MCF 10A (cell line): Measurements from ENCODE around the gene FGF23. TPM values are rescaled to one million over a fixed set of nuclear protein-coding genes. Genes with fewer than 3 reads are reported as not detected.

Experiments
- BruUV-seq: library from RNA; stranded (reverse); fragments of 400-500 nt; replicated peaks from 2 replicates; lab custom pipeline; 2021; lab: Mats Ljungman, UMichigan
- CTCF ChIA-PET: fragments of 300-600 bp; sonication (Branson Sonifier 250); formaldehyde crosslinking; extraction: SDS; loops from one replicate; lab custom pipeline; 2021; ENCODE audit warnings: antibody characterized with exemption, inconsistent platforms; lab: Yijun Ruan, JAX
- POLR2A ChIA-PET: fragments of 300-600, 350-650 bp; sonication (Branson Sonifier 250); formaldehyde crosslinking; extraction: SDS; loops from one replicate; lab custom pipeline; 2020; ENCODE audit warnings: antibody characterized with exemption, inconsistent platforms; lab: Yijun Ruan, JAX
- DNase-seq: peaks from one replicate; pipeline ENCODE4 v3.0.0-alpha.2; 2018; ENCODE audit not compliant: unreplicated experiment
- H3K27ac Mint-ChIP-seq: one replicate; pipeline ENCODE4 v1.8.0; 2022; ENCODE audit warnings: mild to moderate bottlenecking, low read depth, mixed read lengths; ENCODE audit not compliant: unreplicated experiment
- H3K27me3 Mint-ChIP-seq: one replicate; pipeline ENCODE4 v1.8.0; 2022; ENCODE audit warnings: mixed read lengths; ENCODE audit not compliant: insufficient read depth, unreplicated experiment
- H3K36me3 Mint-ChIP-seq: one replicate; pipeline ENCODE4 v1.8.0; 2022; ENCODE audit warnings: mild to moderate bottlenecking, moderate library complexity, mixed read lengths; ENCODE audit not compliant: insufficient read depth, unreplicated experiment
- H3K4me1 Mint-ChIP-seq: one replicate; pipeline ENCODE4 v1.8.0; 2022; ENCODE audit warnings: mixed read lengths; ENCODE audit not compliant: insufficient read depth, unreplicated experiment
- H3K4me3 Mint-ChIP-seq: one replicate; pipeline ENCODE4 v1.8.0; 2022; ENCODE audit warnings: mild to moderate bottlenecking, moderate library complexity, mixed read lengths; ENCODE audit not compliant: unreplicated experiment
- H3K9me3 Mint-ChIP-seq: one replicate; pipeline ENCODE4 v1.8.0; 2022; ENCODE audit warnings: mixed read lengths; ENCODE audit not compliant: unreplicated experiment
- CTCF ChIP-seq: fragments of 200-600 bp; IDR thresholded peaks from one replicate; pipeline ENCODE4 v1.8.0; 2022; ENCODE audit warnings: antibody characterized with exemption, mild to moderate bottlenecking; ENCODE audit not compliant: unreplicated experiment
- intact Hi-C: fragments of 100-400 bp; cut with micrococcal nuclease; formaldehyde crosslinking; loops from 2 replicates; pipeline ENCODE4 v1.14.1; 2022
- total RNA-seq: library from RNA; stranded (reverse); gene quantifications from 2 replicates; pipeline ENCODE4 v1.2.3, GENCODE V29; 2022

The FGF23 gene
- total RNA-seq, 1 experiment from 2014 or later = not detected

- Mint-ChIP-seq H3K4me3 (no peak overlapping the region), H3K4me1 (peaks cover 5% of the 10 kb centered on the region), H3K36me3 (peaks cover 63% of the 10 kb centered on the region), H3K27me3 (no peaks in the 10 kb centered on the region), H3K9me3 (no peaks in the 10 kb centered on the region), H3K27ac (no peak overlapping the region)
- no peak for TF ChIP-seq CTCF
- no TSS peak for BruUV-seq
- ChIA-PET POLR2A (interaction anchor here (3.4 kb wide), 1 partner anchor 10 kb away, joined by 16 read pairs; the partner anchor contains the start of gene TIGAR), CTCF (interaction anchor here (0.9 kb wide), 1 partner anchor 9 kb away, joined by 3 read pairs; no protein-coding TSS in a partner anchor)
- DNase-seq = no peak
- intact Hi-C loops = no loop called here
Measured at GRCh38 chr12:4331221-4331620, 48.3 kb downstream of the FGF23 start.

- Mint-ChIP-seq H3K4me3 (no peak overlapping the region), H3K27ac (no peak overlapping the region), H3K4me1 (peaks cover 5% of the 10 kb centered on the region), H3K36me3 (peaks cover 53% of the 10 kb centered on the region), H3K9me3 (no peaks in the 10 kb centered on the region), H3K27me3 (no peaks in the 10 kb centered on the region)
- ChIA-PET POLR2A (interaction anchor here (3.4 kb wide), 1 partner anchor 9 kb away, joined by 16 read pairs; the partner anchor contains the start of gene TIGAR), CTCF (interaction anchor here (0.6 kb wide), 3 partner anchors 9 to 428 kb away, joined by 3 to 4 read pairs (median 3); no protein-coding TSS in a partner anchor)
- TF ChIP-seq CTCF = no peak
- no TSS peak for BruUV-seq
- no peak for DNase-seq
- intact Hi-C loops = no loop called here
Measured at GRCh38 chr12:4330203-4330602, 49.3 kb downstream of the FGF23 start.

- ChIA-PET POLR2A (interaction anchor here (0.7 kb wide), 1 partner anchor 232 kb away, joined by 3 read pairs; no protein-coding TSS in a partner anchor), CTCF (interaction anchor here (0.6 kb wide), 1 partner anchor 494 kb away, joined by 3 read pairs; no protein-coding TSS in a partner anchor)
- H3K4me1 Mint-ChIP-seq = peaks cover 5% of the 10 kb centered on the region
- no peak for TF ChIP-seq CTCF
- BruUV-seq = no TSS peak
- no peaks in the 10 kb centered on the region for H3K9me3 Mint-ChIP-seq
- no peak for DNase-seq
- H3K27me3 Mint-ChIP-seq = no peaks in the 10 kb centered on the region
- intact Hi-C loops = no loop called here
- H3K36me3 Mint-ChIP-seq = peaks cover 43% of the 10 kb centered on the region
- no peak overlapping the region for H3K4me3 Mint-ChIP-seq
- H3K27ac Mint-ChIP-seq = no peak overlapping the region
Measured at GRCh38 chr12:4327293-4327692, 52.2 kb downstream of the FGF23 start.

GRCh38 chr12:4325966-4326365 is 53.5 kb downstream of the FGF23 start:
- no peak for DNase-seq
- intact Hi-C loops = no loop called here
- no TSS peak for BruUV-seq

More at GRCh38 chr12:4325966-4326365, 53.5 kb downstream of the FGF23 start:
- Mint-ChIP-seq H3K9me3 (no peaks in the 10 kb centered on the region), H3K36me3 (peaks cover 32% of the 10 kb centered on the region), H3K4me1 (peaks cover 5% of the 10 kb centered on the region), H3K27me3 (no peaks in the 10 kb centered on the region), H3K27ac (no peak overlapping the region), H3K4me3 (no peak overlapping the region)
- no peak for TF ChIP-seq CTCF
- ChIA-PET CTCF (interaction anchor here (0.5 to 1.9 kb wide), 2 partner anchors 18 to 318 kb away, joined by 4 to 7 read pairs; no protein-coding TSS in a partner anchor), POLR2A (interaction anchor here (0.7 kb wide), 1 partner anchor 330 kb away, joined by 3 read pairs; no protein-coding TSS in a partner anchor)
